ENCODE results near the gene BTD.

The BTD gene

GRCh38 chr3:15673536-15673935 is 72.0 kb downstream of the BTD start:
- no peak for ATAC-seq

GRCh38 chr3:15676259-15676658 is 74.7 kb downstream of the BTD start:
- ATAC-seq = no peak

GRCh38 chr3:15679306-15679705 is 77.8 kb downstream of the BTD start:
- ATAC-seq = no peak

- no peak for ATAC-seq
These were observed 80.1 kb downstream of the BTD start for GRCh38 chr3:15681668-15682067.

GRCh38 chr3:15682561-15683185 is 81.1 kb downstream of the BTD start:
- no peak for ATAC-seq

- ATAC-seq = no peak
These were observed 81.7 kb downstream of the BTD start for GRCh38 chr3:15683253-15683652.

- no peak for ATAC-seq
These were observed 84.4 kb downstream of the BTD start for GRCh38 chr3:15685927-15686326.

GRCh38 chr3:15690230-15690629 is 88.7 kb downstream of the BTD start:
- no peak for ATAC-seq

- ATAC-seq = no peak
These were observed 89.2 kb downstream of the BTD start for GRCh38 chr3:15690748-15691147.

GRCh38 chr3:15693355-15693754 is 91.8 kb downstream of the BTD start:
- ATAC-seq = no peak

GRCh38 chr3:15694628-15695027 is 93.1 kb downstream of the BTD start:
- ATAC-seq = no peak

Data from activated CD4-positive, CD25-positive, alpha-beta regulatory T cell treated with anti-CD3 and anti-CD28 coated beads, Interleukin-2, amount 50 U/mL, for 24 hours (primary cell).